Iris pigment epithelial cell (primary cell): ENCODE results near the gene CASP4.
"Not testable (repeated sequence)": the region's sequence is repeated elsewhere in the genome, so short reads cannot be mapped to it uniquely, and the experiment has no call there.

Experiments used
- DNase-seq: peaks from one replicate; pipeline ENCODE4 v3.0.0-alpha.2; 2011; ENCODE audit warnings: low read depth

The CASP4 gene

GRCh38 chr11:104956528-104956927 is 11.8 kb downstream of the CASP4 start:
- no peak for DNase-seq

GRCh38 chr11:104946907-104947306 is 21.5 kb downstream of the CASP4 start:
- DNase-seq: peak; percentile 68

- no peak for DNase-seq
Observed at GRCh38 chr11:104944076-104944475, 24.3 kb downstream of the CASP4 start.

GRCh38 chr11:104943561-104943960 is 24.8 kb downstream of the CASP4 start:
- DNase-seq: no peak

- no peak for DNase-seq
Observed at GRCh38 chr11:104934594-104934993, 33.8 kb downstream of the CASP4 start.

GRCh38 chr11:104934073-104934472 is 34.3 kb downstream of the CASP4 start:
- not testable (repeated sequence) for DNase-seq

- peak; percentile 52 for DNase-seq
Observed at GRCh38 chr11:104928811-104929210, 39.6 kb downstream of the CASP4 start.

GRCh38 chr11:104926771-104927611 is 41.4 kb downstream of the CASP4 start:
- DNase-seq: peak; percentile 20

GRCh38 chr11:104925850-104926249 is 42.5 kb downstream of the CASP4 start:
- DNase-seq: no peak

GRCh38 chr11:104918113-104918824 is 50.1 kb downstream of the CASP4 start:
- DNase-seq: peak; percentile 89

- DNase-seq: no peak
Observed at GRCh38 chr11:104917271-104918112, 50.9 kb downstream of the CASP4 start.

GRCh38 chr11:104916442-104916841 is 51.9 kb downstream of the CASP4 start:
- DNase-seq: peak; percentile 65

- DNase-seq: no peak
Observed at GRCh38 chr11:104912102-104912501, 56.3 kb downstream of the CASP4 start.

- DNase-seq: no peak
Observed at GRCh38 chr11:104908186-104908531, 60.2 kb downstream of the CASP4 start.

GRCh38 chr11:104907521-104908185 is 60.7 kb downstream of the CASP4 start:
- DNase-seq: no peak

GRCh38 chr11:104905271-104905670 is 63.1 kb downstream of the CASP4 start:
- no peak for DNase-seq

- DNase-seq: no peak
Observed at GRCh38 chr11:104899226-104899625, 69.1 kb downstream of the CASP4 start.

GRCh38 chr11:104898685-104899013 is 69.7 kb downstream of the CASP4 start:
- no peak for DNase-seq

GRCh38 chr11:104897891-104898684 is 70.3 kb downstream of the CASP4 start, which contains the start of gene CASP12:
Gene CASP12, minus strand, starts transcription at chr11:104898460.
- peak; percentile 23 for DNase-seq

GRCh38 chr11:104895634-104896033 is 72.7 kb downstream of the CASP4 start:
- DNase-seq: no peak

GRCh38 chr11:104893876-104894275 is 74.5 kb downstream of the CASP4 start:
- DNase-seq: no peak
